H7 (cell line): Measurements from ENCODE around the gene SMOC1. TPM values are rescaled to one million over a fixed set of nuclear protein-coding genes. Genes with fewer than 3 reads are reported as not detected.
A peak's percentile ranks its signal among the peaks of the same experiment; 100 is the strongest.

Source experiments
- DNase-seq: peaks from one replicate; pipeline ENCODE4 v3.0.0; 2012
- H3K27me3 ChIP-seq: 2 replicates; pipeline ENCODE4 v1.6.0; 2011; ENCODE audit warnings: mild to moderate bottlenecking, low read length; ENCODE audit not compliant: control insufficient read depth, insufficient read depth
- H3K36me3 ChIP-seq: replicated peaks from 2 replicates; pipeline ENCODE4 v1.5.1; 2011; ENCODE audit warnings: low read length; ENCODE audit not compliant: control insufficient read depth, insufficient read depth
- H3K4me3 ChIP-seq: 2 replicates; pipeline ENCODE4 v1.5.1; 2011; ENCODE audit warnings: low read depth, mild to moderate bottlenecking, control low read depth, low read length, moderate library complexity; ENCODE audit not compliant: insufficient read depth
- total RNA-seq: library from RNA; depleted of rRNA; stranded (reverse); fragments of >200 nt; shearing (Covaris generic); gene quantifications from 2 replicates; pipeline ENCODE4 v1.2.3, GENCODE V29; 2014

The SMOC1 gene
- total RNA-seq, 1 experiment from 2014 or later = 0.14 TPM

- Histone ChIP-seq H3K27me3 (no peaks in the 10 kb centered on the region), H3K4me3 (no peak overlapping the region), H3K36me3 (no peaks in the 10 kb centered on the region)
- no peak for DNase-seq
Observed at GRCh38 chr14:70004791-70005190, 125.6 kb downstream of the SMOC1 start.

GRCh38 chr14:70005281-70005805 lies 126.1 kb downstream of the SMOC1 start:
- no peak for DNase-seq
- Histone ChIP-seq H3K4me3 (no peak overlapping the region), H3K36me3 (no peaks in the 10 kb centered on the region), H3K27me3 (no peaks in the 10 kb centered on the region)

- DNase-seq = no peak
- Histone ChIP-seq H3K36me3 (no peaks in the 10 kb centered on the region), H3K27me3 (no peaks in the 10 kb centered on the region), H3K4me3 (no peak overlapping the region)
Observed at GRCh38 chr14:70006699-70007098, 127.5 kb downstream of the SMOC1 start.

GRCh38 chr14:70008284-70009262 lies 129.4 kb downstream of the SMOC1 start:
- DNase-seq = no peak
- no peaks in the 10 kb centered on the region for H3K36me3 ChIP-seq
- no peak overlapping the region for H3K4me3 ChIP-seq
- H3K27me3 ChIP-seq = no peaks in the 10 kb centered on the region

- H3K36me3 ChIP-seq = no peaks in the 10 kb centered on the region
- DNase-seq = no peak
- no peaks in the 10 kb centered on the region for H3K27me3 ChIP-seq
- no peak overlapping the region for H3K4me3 ChIP-seq
Observed at GRCh38 chr14:70009961-70010360, 130.7 kb downstream of the SMOC1 start.

- Histone ChIP-seq H3K4me3 (no peak overlapping the region), H3K27me3 (no peaks in the 10 kb centered on the region), H3K36me3 (no peaks in the 10 kb centered on the region)
- no peak for DNase-seq
Observed at GRCh38 chr14:70011098-70011497, 131.9 kb downstream of the SMOC1 start.

- Histone ChIP-seq H3K36me3 (no peaks in the 10 kb centered on the region), H3K27me3 (no peaks in the 10 kb centered on the region), H3K4me3 (no peak overlapping the region)
- DNase-seq = no peak
Observed at GRCh38 chr14:70011708-70012107, 132.5 kb downstream of the SMOC1 start.

GRCh38 chr14:70013271-70013873 lies 134.2 kb downstream of the SMOC1 start:
- Histone ChIP-seq H3K27me3 (no peaks in the 10 kb centered on the region; the same call in 1 of the 2 replicates), H3K4me3 (no peak overlapping the region), H3K36me3 (no peaks in the 10 kb centered on the region)
- peak; percentile 87 for DNase-seq

GRCh38 chr14:70014406-70015095 lies 135.3 kb downstream of the SMOC1 start:
- Histone ChIP-seq H3K27me3 (no peaks in the 10 kb centered on the region; the same call in 1 of the 2 replicates), H3K4me3 (no peak overlapping the region), H3K36me3 (no peaks in the 10 kb centered on the region)
- no peak for DNase-seq

GRCh38 chr14:70018230-70018629 lies 139.0 kb downstream of the SMOC1 start:
- H3K27me3 ChIP-seq = no peaks in the 10 kb centered on the region; the same call in 1 of the 2 replicates
- DNase-seq = no peak
- no peak overlapping the region for H3K4me3 ChIP-seq
- H3K36me3 ChIP-seq = no peaks in the 10 kb centered on the region

- Histone ChIP-seq H3K36me3 (no peaks in the 10 kb centered on the region), H3K4me3 (no peak overlapping the region), H3K27me3 (no peaks in the 10 kb centered on the region; the same call in 1 of the 2 replicates)
- no peak for DNase-seq
Observed at GRCh38 chr14:70018713-70019211, 139.5 kb downstream of the SMOC1 start.

- H3K36me3 ChIP-seq = no peaks in the 10 kb centered on the region
- no peaks in the 10 kb centered on the region; the same call in 1 of the 2 replicates for H3K27me3 ChIP-seq
- no peak for DNase-seq
- no peak overlapping the region for H3K4me3 ChIP-seq
Observed at GRCh38 chr14:70019695-70020094, 140.5 kb downstream of the SMOC1 start.

- peak; percentile 42 for DNase-seq
- no peaks in the 10 kb centered on the region for H3K36me3 ChIP-seq
- no peaks in the 10 kb centered on the region; the same call in 1 of the 2 replicates for H3K27me3 ChIP-seq
- no peak overlapping the region for H3K4me3 ChIP-seq
Observed at GRCh38 chr14:70020352-70021170, 141.3 kb downstream of the SMOC1 start.
